Hematopoietic multipotent progenitor cell treated with erythropoietin and hydrocortisone succinate and interleukin-3 and kit ligand, for 17 days (in vitro differentiated cells): Measurements from ENCODE around the gene ELOVL2.
"Not testable (repeated sequence)": the region's sequence is repeated elsewhere in the genome, so short reads cannot be mapped to it uniquely, and the experiment has no call there.

Experiments used
- DNase-seq: peaks from one replicate; pipeline ENCODE4 v3.0.0-alpha.2; 2015; ENCODE audit warnings: low spot score

ELOVL2 gene

GRCh38 chr6:11021003-11021402, 23.1 kb downstream of the ELOVL2 start:
- DNase-seq, result no peak

- no peak for DNase-seq
Measured at GRCh38 chr6:11018225-11018624, 25.9 kb downstream of the ELOVL2 start.

DNA sequence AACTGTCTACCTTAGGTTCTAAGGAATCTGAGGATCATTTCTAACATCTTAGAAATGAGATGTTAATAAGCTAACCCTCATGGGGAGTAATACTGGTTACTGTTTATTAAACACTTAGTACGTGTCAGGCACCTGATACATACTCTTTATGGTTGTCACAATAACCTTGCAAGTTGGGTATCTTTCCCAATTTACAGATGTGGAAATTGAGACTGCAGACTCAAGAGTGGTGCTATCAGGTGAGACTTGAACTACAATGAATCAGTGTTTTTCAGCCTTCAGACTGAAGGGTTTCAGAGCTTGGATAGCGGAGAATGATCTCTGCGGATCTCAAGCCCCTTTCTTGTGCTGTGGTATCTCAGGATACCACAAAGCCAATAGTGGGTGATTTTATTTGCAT, 27.0 kb downstream of the ELOVL2 start:
- DNase-seq, result no peak

- no peak for DNase-seq
Measured at GRCh38 chr6:11016452-11016851, 27.7 kb downstream of the ELOVL2 start.

- DNase-seq, result no peak
Measured at GRCh38 chr6:11015102-11015501, 29.0 kb downstream of the ELOVL2 start.

GRCh38 chr6:11013721-11014070, 30.4 kb downstream of the ELOVL2 start:
- no peak for DNase-seq

- no peak for DNase-seq
Measured at GRCh38 chr6:11012976-11013720, 31.0 kb downstream of the ELOVL2 start.

- no peak for DNase-seq
Measured at GRCh38 chr6:11012295-11012754, 31.8 kb downstream of the ELOVL2 start.

DNA sequence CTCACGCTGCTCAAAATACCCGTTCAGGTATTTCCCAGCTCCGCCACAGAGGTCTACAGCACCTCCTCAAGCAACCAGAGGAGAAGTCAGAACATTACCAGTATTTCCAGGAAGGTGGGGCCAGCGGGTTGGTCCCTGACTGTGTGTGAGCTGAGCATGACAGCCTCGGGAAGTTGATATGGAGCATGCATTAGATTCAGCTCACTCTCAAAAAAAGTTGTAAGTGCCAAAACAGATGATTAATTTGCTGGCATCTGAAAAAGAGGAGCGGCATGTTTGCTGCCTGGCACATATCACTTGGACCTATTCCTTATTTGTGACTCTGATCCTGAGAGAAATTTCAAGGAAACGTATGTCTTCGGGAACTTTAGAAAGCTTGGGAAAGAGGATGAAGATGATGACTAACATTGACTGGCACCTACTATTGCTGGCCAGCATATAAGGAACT, 32.3 kb downstream of the ELOVL2 start:
- no peak for DNase-seq

- no peak for DNase-seq
Measured at GRCh38 chr6:11009353-11009752, 34.8 kb downstream of the ELOVL2 start.

DNA sequence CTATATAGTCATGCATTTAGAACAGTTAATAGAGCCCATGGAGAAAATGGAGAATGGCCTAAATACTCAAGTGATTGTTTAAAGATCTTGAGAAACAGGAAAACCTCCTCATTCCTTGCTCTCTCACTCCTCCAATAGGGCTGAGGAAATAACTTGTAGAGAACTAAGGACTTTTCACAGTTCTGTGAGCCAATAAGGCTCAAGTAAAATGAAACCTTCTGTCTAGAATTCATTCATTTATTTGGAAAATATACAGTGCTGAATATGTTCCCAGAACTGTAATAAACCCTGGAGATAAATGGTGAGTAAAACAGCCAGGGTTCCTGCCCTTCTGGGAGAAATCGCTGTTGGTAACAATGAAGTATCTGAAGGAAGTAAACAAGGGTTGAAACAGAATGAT, 35.3 kb downstream of the ELOVL2 start:
- no peak for DNase-seq

DNA sequence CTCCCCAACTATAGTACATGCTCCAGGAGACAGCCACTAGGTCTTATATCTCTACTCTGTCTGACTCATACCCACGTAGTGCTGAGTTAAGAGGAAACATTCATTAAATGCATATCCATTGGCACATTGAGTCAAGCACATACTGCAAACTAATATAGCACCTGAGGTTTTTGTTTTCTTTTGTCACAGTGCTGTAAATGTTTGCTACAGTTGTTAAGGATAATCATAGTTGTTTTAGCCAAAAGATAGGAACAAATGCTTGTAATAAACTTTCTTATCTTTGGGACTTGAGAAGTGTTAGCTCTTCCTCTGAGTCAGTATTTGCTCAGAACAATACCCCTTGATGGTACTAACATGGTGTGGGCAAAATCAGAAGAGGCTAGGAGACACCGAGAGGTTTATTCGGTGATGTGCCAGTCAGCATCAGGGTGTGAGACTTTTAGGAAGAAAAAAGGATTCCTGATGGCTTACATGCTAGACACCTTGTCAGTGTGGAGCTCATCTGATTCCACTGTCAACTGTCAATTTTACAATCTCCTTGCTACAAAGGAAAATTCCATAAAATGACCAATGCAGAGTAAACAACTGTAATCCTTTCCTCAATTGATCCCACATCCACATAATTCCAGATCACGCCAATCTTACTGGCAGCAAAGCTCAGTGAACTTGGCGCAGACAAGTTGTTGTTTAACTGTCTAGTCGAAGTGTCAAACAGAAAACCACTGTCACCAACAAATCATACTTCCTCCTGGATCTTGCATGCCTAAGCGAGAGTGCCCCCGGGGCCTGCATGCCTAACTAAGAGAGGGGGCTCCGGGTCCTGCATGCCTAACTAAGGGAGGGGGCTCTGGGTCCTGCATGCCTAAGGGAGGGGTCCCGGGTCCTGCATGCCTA, 36.1 kb downstream of the ELOVL2 start:
- DNase-seq, result no peak

DNA sequence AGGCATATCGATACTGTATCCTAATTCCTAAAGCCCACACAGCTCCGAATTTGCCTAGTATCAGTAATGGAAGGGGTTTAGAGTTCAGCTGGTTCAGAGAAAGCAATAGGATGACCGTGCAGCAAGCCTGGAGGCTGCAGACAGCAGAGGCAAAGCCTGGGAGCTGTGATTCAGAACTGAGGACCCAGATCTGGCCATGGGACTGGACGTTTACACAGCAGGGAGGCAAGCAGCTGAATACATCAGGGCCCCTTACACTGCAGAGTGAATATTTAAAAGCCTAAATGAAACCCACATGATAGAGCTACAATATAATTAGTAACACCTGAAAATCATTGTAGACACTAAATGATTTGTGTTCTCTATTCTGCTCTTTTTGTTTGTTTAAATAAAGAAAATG, 38.0 kb downstream of the ELOVL2 start:
- DNase-seq, result no peak

- not testable (repeated sequence) for DNase-seq
Measured at GRCh38 chr6:11003297-11003696, 40.8 kb downstream of the ELOVL2 start.

DNA sequence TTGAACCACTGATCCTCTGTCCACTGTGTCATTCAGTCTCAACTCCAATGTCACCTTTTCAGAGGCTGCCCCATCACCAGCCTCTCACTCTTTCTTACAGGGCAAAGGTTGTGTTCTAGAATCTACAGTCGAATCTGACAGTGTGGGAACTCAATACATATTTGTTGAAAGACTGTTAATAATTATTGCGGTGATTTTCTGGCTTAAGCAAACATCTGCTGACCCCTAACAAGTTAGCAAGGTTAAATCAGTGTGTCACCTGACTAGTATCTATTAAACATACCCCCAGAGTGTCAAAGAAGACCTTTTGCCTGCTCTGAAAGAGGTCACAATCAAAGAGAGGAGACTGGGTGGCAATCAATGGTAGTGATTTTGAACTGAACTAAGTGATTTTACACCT, 41.9 kb downstream of the ELOVL2 start:
- no peak for DNase-seq

- no peak for DNase-seq
Measured at GRCh38 chr6:10999994-11000393, 44.1 kb downstream of the ELOVL2 start.

- DNase-seq, result no peak
Measured at GRCh38 chr6:10995114-10995707, 48.9 kb downstream of the ELOVL2 start.

DNA sequence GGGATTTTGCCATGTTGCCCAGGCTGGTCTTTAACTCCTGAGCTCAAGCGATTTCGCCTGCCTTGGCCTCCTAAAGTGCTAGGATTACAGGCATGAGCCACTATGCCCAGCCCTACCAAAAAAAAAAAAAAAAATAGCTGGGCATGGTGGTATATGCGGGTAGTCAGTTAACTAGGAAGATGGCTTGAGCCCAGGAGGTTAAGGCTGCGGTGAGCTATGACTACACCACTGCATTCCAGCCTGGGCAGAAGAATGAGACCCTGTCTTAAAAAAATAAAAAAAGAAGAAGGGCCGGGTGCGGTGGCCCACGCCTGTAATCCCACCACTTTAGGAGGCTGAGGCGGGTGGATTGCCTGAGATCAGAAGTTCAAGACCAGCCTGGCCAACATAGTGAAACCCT, 50.2 kb downstream of the ELOVL2 start:
- DNase-seq, result no peak

DNA sequence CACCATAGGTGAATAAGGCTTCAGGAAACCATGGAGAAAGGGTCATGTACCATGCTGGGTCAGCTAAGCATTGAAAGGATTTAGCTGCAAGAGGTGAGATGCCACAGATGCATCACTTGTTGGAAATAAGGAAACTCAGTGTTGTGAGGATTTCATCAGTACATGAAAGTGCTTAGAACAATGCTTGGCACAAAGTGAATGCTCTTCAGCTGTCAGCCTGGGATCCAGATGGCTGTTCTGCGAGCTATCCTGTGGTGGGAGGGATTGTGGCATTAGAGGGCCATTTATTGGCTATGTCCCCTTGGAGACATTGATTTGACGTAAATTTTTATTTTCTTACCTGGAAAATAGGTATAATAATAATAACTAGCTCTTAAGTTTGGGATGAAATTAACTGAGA, 53.0 kb downstream of the ELOVL2 start:
- DNase-seq, result no peak

DNA sequence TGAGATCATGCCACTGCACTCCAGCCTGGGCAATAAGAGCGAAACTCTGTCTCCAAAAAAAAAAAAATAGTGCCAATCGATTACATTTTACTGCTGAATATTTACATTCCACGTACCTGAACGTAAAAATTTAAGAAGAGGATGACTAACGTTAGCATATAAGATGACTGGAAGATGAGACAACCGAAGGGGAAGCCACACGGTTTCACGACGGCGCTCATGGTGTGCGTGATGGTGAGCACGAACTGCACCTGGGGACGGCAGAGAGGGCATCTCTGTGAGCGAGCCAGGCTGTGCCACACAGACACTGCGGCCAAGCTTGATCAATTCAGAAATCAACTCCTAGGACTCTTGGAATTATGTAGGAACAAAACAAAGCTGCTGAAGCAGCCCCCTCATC, 54.5 kb downstream of the ELOVL2 start:
- no peak for DNase-seq

DNA sequence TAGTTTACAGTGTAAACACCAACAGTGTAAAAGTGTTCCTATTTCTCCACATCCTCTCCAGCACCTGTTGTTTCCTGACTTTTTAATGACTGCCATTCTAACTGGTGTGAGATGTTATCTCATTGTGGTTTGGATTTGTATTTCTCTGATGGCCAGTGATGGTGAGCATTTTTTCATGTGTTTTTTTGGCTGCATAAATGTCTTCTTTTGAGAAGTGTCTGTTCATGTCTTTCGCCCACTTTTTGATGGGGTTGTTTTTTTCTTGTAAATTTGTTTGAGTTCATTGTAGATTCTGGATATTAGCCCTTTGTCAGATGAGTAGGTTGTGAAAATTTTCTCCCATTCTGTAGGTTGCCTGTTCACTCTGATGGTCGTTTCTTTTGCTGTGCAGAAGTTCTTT, 59.1 kb downstream of the ELOVL2 start:
- not testable (repeated sequence) for DNase-seq

GRCh38 chr6:10981409-10981808, 62.7 kb downstream of the ELOVL2 start:
- DNase-seq, result no peak

DNA sequence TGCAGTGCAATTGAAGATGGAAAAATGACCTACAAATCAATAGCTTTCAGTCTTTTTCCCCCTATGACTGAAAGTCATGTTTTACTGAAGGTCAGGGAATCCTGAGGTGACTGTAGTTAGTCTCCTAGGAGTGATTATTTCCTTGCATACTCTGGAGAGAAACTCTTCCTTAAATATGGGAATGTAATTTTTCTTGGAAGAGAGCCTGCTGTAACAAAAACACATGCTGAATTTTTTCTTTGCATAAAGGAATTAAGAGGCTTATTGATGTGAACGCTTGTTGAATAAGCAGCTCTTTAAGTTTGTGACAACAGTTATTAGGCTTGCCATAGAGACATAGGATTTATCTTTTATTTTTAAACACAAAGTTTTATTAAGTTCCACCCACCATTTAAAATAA, 64.5 kb downstream of the ELOVL2 start:
- DNase-seq, result no peak
